ENCODE measurements around the gene BABAM1.
A peak's percentile ranks its signal among the peaks of the same experiment; 100 is the strongest.
"Not testable (repeated sequence)": the region's sequence is repeated elsewhere in the genome, so short reads cannot be mapped to it uniquely, and the experiment has no call there.

BABAM1 gene

GRCh38 chr19:17243830-17244617, 23.2 kb upstream of the BABAM1 start:
- no peak for DNase-seq (ENCODE audit: low read depth)

GRCh38 chr19:17244618-17245534, 22.4 kb upstream of the BABAM1 start:
- no peak for DNase-seq (ENCODE audit: low read depth)

- DNase-seq (ENCODE audit: low read depth): no peak
Measured at GRCh38 chr19:17245535-17245984, 21.7 kb upstream of the BABAM1 start, which contains the start of gene NR2F6. Gene NR2F6 (minus strand): TSS chr19:17245919. CDS start chr19:17245220, 699 bp downstream.

GRCh38 chr19:17246681-17247425, 20.4 kb upstream of the BABAM1 start:
- peak; percentile 58 for DNase-seq (ENCODE audit: low read depth)

- DNase-seq (ENCODE audit: low read depth): no peak
Measured at GRCh38 chr19:17248011-17248776, 19.0 kb upstream of the BABAM1 start.

- no peak for DNase-seq (ENCODE audit: low read depth)
Measured at GRCh38 chr19:17249887-17250548, 17.2 kb upstream of the BABAM1 start.

GRCh38 chr19:17254636-17255035, 12.6 kb upstream of the BABAM1 start:
- no peak for DNase-seq (ENCODE audit: low read depth)

- DNase-seq (ENCODE audit: low read depth): peak; percentile 59
Measured at GRCh38 chr19:17255150-17255621, 12.1 kb upstream of the BABAM1 start.

- DNase-seq (ENCODE audit: low read depth): no peak
Measured at GRCh38 chr19:17256130-17256529, 11.1 kb upstream of the BABAM1 start.

GRCh38 chr19:17259118-17259780, 8.0 kb upstream of the BABAM1 start:
- DNase-seq (ENCODE audit: low read depth): peak; percentile 34

- DNase-seq (ENCODE audit: low read depth): no peak
Measured at GRCh38 chr19:17259934-17260333, 7.3 kb upstream of the BABAM1 start.

- peak; percentile 60 for DNase-seq (ENCODE audit: low read depth)
Measured at GRCh38 chr19:17260842-17261325, 6.4 kb upstream of the BABAM1 start.

GRCh38 chr19:17262557-17262956, 4.7 kb upstream of the BABAM1 start:
- no peak for DNase-seq (ENCODE audit: low read depth)

GRCh38 chr19:17263712-17264640, 3.3 kb upstream of the BABAM1 start:
- no peak for DNase-seq (ENCODE audit: low read depth)

GRCh38 chr19:17264641-17264979, 2.6 kb upstream of the BABAM1 start, which contains the start of gene USHBP1:
Gene USHBP1 (minus strand): TSS chr19:17264745. CDS start chr19:17264299, 446 bp downstream.
- DNase-seq (ENCODE audit: low read depth): no peak

GRCh38 chr19:17266026-17266425, 1.2 kb upstream of the BABAM1 start:
- DNase-seq (ENCODE audit: low read depth): no peak

- DNase-seq (ENCODE audit: low read depth): no peak
Measured at GRCh38 chr19:17266589-17266974, 661 bp upstream of the BABAM1 start.

GRCh38 chr19:17268754-17269153, 1.5 kb downstream of the BABAM1 start:
- DNase-seq (ENCODE audit: low read depth): no peak

- not testable (repeated sequence) for DNase-seq (ENCODE audit: low read depth)
Measured at GRCh38 chr19:17274892-17275291, 7.6 kb downstream of the BABAM1 start.
